Measurements from ENCODE around the gene GTSE1. TPM values are rescaled to one million over a fixed set of nuclear protein-coding genes. Genes with fewer than 3 reads are reported as not detected.

The GTSE1 gene
- polyA plus RNA-seq, 4 donors = 14.4 to 18.4 (median 15.7) TPM

- no peak for DNase-seq (ENCODE audit: low read depth in 4 of 4, low spot score in 3 of 4)
Observed at GRCh38 chr22:46273432-46274148, 23.1 kb upstream of the GTSE1 start.

- DNase-seq (ENCODE audit: low read depth in 4 of 4, low spot score in 3 of 4) = no peak
Observed at GRCh38 chr22:46274381-46274780, 22.3 kb upstream of the GTSE1 start.

- DNase-seq (ENCODE audit: low read depth in 4 of 4, low spot score in 3 of 4) = no peak
Observed at GRCh38 chr22:46275455-46276122, 21.1 kb upstream of the GTSE1 start.

- no peak for DNase-seq (ENCODE audit: low read depth in 4 of 4, low spot score in 3 of 4)
Observed at GRCh38 chr22:46276563-46276962, 20.1 kb upstream of the GTSE1 start.

GRCh38 chr22:46278656-46279645 is 17.7 kb upstream of the GTSE1 start:
- no peak for DNase-seq (ENCODE audit: low read depth in 4 of 4, low spot score in 3 of 4)

GRCh38 chr22:46280063-46280817 is 16.4 kb upstream of the GTSE1 start:
- no peak for DNase-seq (ENCODE audit: low read depth in 4 of 4, low spot score in 3 of 4)

GRCh38 chr22:46280999-46281623 is 15.6 kb upstream of the GTSE1 start:
- no peak for DNase-seq (ENCODE audit: low read depth in 4 of 4, low spot score in 3 of 4)

GRCh38 chr22:46281866-46282678 is 14.6 kb upstream of the GTSE1 start:
- no peak for DNase-seq (ENCODE audit: low read depth in 4 of 4, low spot score in 3 of 4)

- no peak for DNase-seq (ENCODE audit: low read depth in 4 of 4, low spot score in 3 of 4)
Observed at GRCh38 chr22:46286006-46286405, 10.7 kb upstream of the GTSE1 start.

- DNase-seq (ENCODE audit: low read depth in 4 of 4, low spot score in 3 of 4) = no peak
Observed at GRCh38 chr22:46286941-46287872, 9.5 kb upstream of the GTSE1 start.

- no peak for DNase-seq (ENCODE audit: low read depth in 4 of 4, low spot score in 3 of 4)
Observed at GRCh38 chr22:46287873-46288751, 8.6 kb upstream of the GTSE1 start.

- no peak for DNase-seq (ENCODE audit: low read depth in 4 of 4, low spot score in 3 of 4)
Observed at GRCh38 chr22:46288846-46289243, 7.8 kb upstream of the GTSE1 start.

- DNase-seq (ENCODE audit: low read depth in 4 of 4, low spot score in 3 of 4) = no peak
Observed at GRCh38 chr22:46289244-46289891, 7.3 kb upstream of the GTSE1 start.

- DNase-seq (ENCODE audit: low read depth in 4 of 4, low spot score in 3 of 4) = no peak
Observed at GRCh38 chr22:46290121-46290842, 6.4 kb upstream of the GTSE1 start.

- DNase-seq (ENCODE audit: low read depth in 4 of 4, low spot score in 3 of 4) = no peak
Observed at GRCh38 chr22:46290843-46291785, 5.6 kb upstream of the GTSE1 start.

Measured in right renal pelvis (tissue), 4 donors.